ENCODE results near the gene SLC39A11.

GRCh38 chr17:72870367-72870985 is 222.0 kb downstream of the SLC39A11 start:
- TF ChIP-seq PPARA (CRISPR knock-in tag; IDR thresholded peaks at IDR 0.05; ENCODE audit: borderline replicate concordance) (no peak), TCF4 (CRISPR knock-in tag; IDR thresholded peaks at IDR 0.05; ENCODE audit: borderline replicate concordance) (peak; percentile 82; the same call in 1 of the 2 replicates), CSDC2 (CRISPR knock-in tag; IDR thresholded peaks at IDR 0.05) (no peak), ZNF8 (CRISPR knock-in tag; IDR thresholded peaks at IDR 0.05) (no peak), SNAI2 (CRISPR knock-in tag; IDR thresholded peaks at IDR 0.05) (no peak), OSR1 (CRISPR knock-in tag; IDR thresholded peaks at IDR 0.05) (no peak), PATZ1 (CRISPR knock-in tag; IDR thresholded peaks at IDR 0.05; ENCODE audit: borderline replicate concordance) (no peak), ZC3H10 (CRISPR knock-in tag; IDR thresholded peaks at IDR 0.05) (no peak), POU6F1 (CRISPR knock-in tag; IDR thresholded peaks at IDR 0.05; ENCODE audit: borderline replicate concordance, low read depth) (no peak), ZNF565 (CRISPR knock-in tag; conservative IDR thresholded peaks at IDR 0.05; ENCODE audit: low read depth) (no peak), CREB5 (CRISPR knock-in tag; IDR thresholded peaks at IDR 0.05; ENCODE audit: low read depth) (no peak), RARB (CRISPR knock-in tag; IDR thresholded peaks at IDR 0.05) (no peak), BACH2 (CRISPR knock-in tag; IDR thresholded peaks at IDR 0.05; ENCODE audit: borderline replicate concordance) (no peak), ZFP3 (CRISPR knock-in tag; IDR thresholded peaks at IDR 0.05) (no peak)

Measured in SK-N-SH treated with all-trans-retinoic acid at 6 μM for 48 hours (cell line).